GM12873 (cell line): ENCODE measurements around the gene MRPS7.

Source experiments
- CTCF ChIP-seq: IDR thresholded peaks from 2 replicates; pipeline ENCODE4 v1.5.1; 2012; ENCODE audit warnings: low read depth, mild to moderate bottlenecking, moderate library complexity, low read length, control low read depth; ENCODE audit not compliant: insufficient read depth; ENCODE audit errors: missing control alignments

Gene MRPS7

GRCh38 chr17:75239778-75240393, 21.8 kb upstream of the MRPS7 start:
- no peak for TF ChIP-seq CTCF

- peak; percentile 80 for TF ChIP-seq CTCF
Observed at GRCh38 chr17:75240394-75241142, 21.1 kb upstream of the MRPS7 start.

- TF ChIP-seq CTCF, result no peak
Observed at GRCh38 chr17:75241143-75241430, 20.6 kb upstream of the MRPS7 start.

GRCh38 chr17:75241502-75241901, 20.2 kb upstream of the MRPS7 start:
- no peak for TF ChIP-seq CTCF

GRCh38 chr17:75241996-75242460, 19.7 kb upstream of the MRPS7 start:
- no peak for TF ChIP-seq CTCF

GRCh38 chr17:75242461-75243042, 19.1 kb upstream of the MRPS7 start:
- TF ChIP-seq CTCF, result no peak

- no peak for TF ChIP-seq CTCF
Observed at GRCh38 chr17:75244133-75244866, 17.4 kb upstream of the MRPS7 start.
